Tibial nerve (tissue), 4 donors: Measurements from ENCODE around the gene SH2D3A. TPM values are rescaled to one million over a fixed set of nuclear protein-coding genes. Genes with fewer than 3 reads are reported as not detected.
"Not testable (repeated sequence)": the region's sequence is repeated elsewhere in the genome, so short reads cannot be mapped to it uniquely, and the experiment has no call there.

Experiments used
- DNase-seq, 2 donors: peaks; one replicate each; pipeline ENCODE4 v3.0.0-alpha.2; 2019; ENCODE audit warnings: low spot score in 2 of 2
- H3K27ac ChIP-seq, 4 donors: fragments of 200-600 bp; sonication (generic) in 3 of 4; one replicate each; pipeline ENCODE4 v1.5.1; 2017 to 2019; ENCODE audit warnings: mild to moderate bottlenecking in 1 of 4
- H3K27me3 ChIP-seq, 2 donors: fragments of 200-600 bp; sonication (generic) in 1 of 2; one replicate each; pipeline versions ENCODE4 v1.5.1 to v1.6.0; 2017 to 2019
- H3K36me3 ChIP-seq, 3 donors: fragments of 200-600 bp; sonication (generic); one replicate each; pipeline ENCODE4 v1.5.1; 2018 to 2019
- H3K4me1 ChIP-seq, 4 donors: fragments of 200-600 bp; sonication (generic) in 3 of 4; one replicate each; pipeline ENCODE4 v1.5.1; 2017 to 2019
- H3K4me3 ChIP-seq, 4 donors: fragments of 200-600 bp; sonication (generic) in 3 of 4; one replicate each; pipeline ENCODE4 v1.5.1; 2017 to 2019; ENCODE audit warnings: mild to moderate bottlenecking in 1 of 4, moderate library complexity in 1 of 4
- H3K9me3 ChIP-seq, 4 donors: fragments of 200-600 bp; sonication (generic) in 3 of 4; one replicate each; pipeline ENCODE4 v1.5.1; 2017 to 2019
- CTCF ChIP-seq, 5 experiments: fragments of 200-600 bp in 3 of 5; fragments of 450-650 bp in 2 of 5; sonication (generic) in 3 of 5; IDR thresholded peaks; one replicate each; pipeline ENCODE4 v1.5.1; 2016 to 2019; ENCODE audit warnings: antibody characterized with exemption in 5 of 5, mild to moderate bottlenecking in 3 of 5, moderate library complexity in 2 of 5
- EP300 ChIP-seq, 2 donors: sonication (generic); formaldehyde crosslinking; IDR thresholded peaks; one replicate each; pipeline ENCODE4 v1.6.1; 2017; ENCODE audit warnings: antibody characterized with exemption in 2 of 2, mild to moderate bottlenecking in 1 of 2
- POLR2A ChIP-seq, 2 donors: fragments of 450-650 bp; IDR thresholded peaks; one replicate each; pipeline ENCODE4 v1.6.1; 2017; ENCODE audit warnings: antibody characterized with exemption in 2 of 2, mild to moderate bottlenecking in 2 of 2, moderate library complexity in 2 of 2
- WGBS, 2 donors: methylation state at CpG; one replicate each; pipeline ENCODE4 v1.1.5; 2018; 5-methylcytosine and 5-hydroxymethylcytosine counted together
- total RNA-seq, 4 donors: library from RNA; depleted of rRNA; stranded (reverse); fragments of >200 nt; gene quantifications; one replicate each; pipeline ENCODE4 v1.1.0, GENCODE V29; 2016

Gene SH2D3A
- total RNA-seq, 4 donors from 2014 or later, result 0.39 to 4.2 (median 0.44) TPM; not detected in 1

GRCh38 chr19:6772866-6773322, 5.7 kb upstream of the SH2D3A start:
- 63 to 65% methylated on average over 12 to 14 of the region's 14 CpGs for WGBS, 2 donors
- no peak for DNase-seq
- Histone ChIP-seq H3K9me3 (peaks cover 0 to 4% (median 0%) of the 10 kb centered on the region in 4 donors), H3K27me3 (peaks cover 0 to 23% of the 10 kb centered on the region in 2 donors), H3K4me3 (peak overlapping the region; percentile 5 to 55 (median 37)), H3K27ac (peak overlapping the region in 2 of 4 donors; percentile 20 to 65), H3K36me3 (no peaks in the 10 kb centered on the region), H3K4me1 (peaks cover 0 to under 1% (median 0%) of the 10 kb centered on the region in 4 donors)
- no peak for TF ChIP-seq EP300 (IDR thresholded peaks at IDR 0.05)
- no peak for TF ChIP-seq CTCF (IDR thresholded peaks at IDR 0.05)
- no peak for TF ChIP-seq POLR2A (IDR thresholded peaks at IDR 0.05)

- peaks cover 0 to 4% (median 0%) of the 10 kb centered on the region in 4 donors for H3K9me3 ChIP-seq
- no peak for TF ChIP-seq CTCF (IDR thresholded peaks at IDR 0.05)
- TF ChIP-seq EP300 (IDR thresholded peaks at IDR 0.05), result no peak
- TF ChIP-seq POLR2A (IDR thresholded peaks at IDR 0.05), result no peak
- H3K27ac ChIP-seq, result peak within 1 kb of the TSS in 2 of 4 donors; percentile 20 to 65
Measured at GRCh38 chr19:6772028-6772865, 5.0 kb upstream of the SH2D3A start, which contains the start of gene VAV1. VAV1 (plus strand) TSS chr19:6772708; CDS start chr19:6772808, 100 bp downstream.

GRCh38 chr19:6771648-6772027, 4.4 kb upstream of the SH2D3A start:
- H3K9me3 ChIP-seq, DNase-seq, H3K4me3 ChIP-seq, H3K27ac ChIP-seq, H3K36me3 ChIP-seq: not testable (repeated sequence)
- Histone ChIP-seq H3K27me3 (peaks cover 0 to 35% of the 10 kb centered on the region in 2 donors), H3K4me1 (peaks cover 0 to 12% (median 0%) of the 10 kb centered on the region in 4 donors)
- WGBS, 2 donors, result 86 to 94% methylated on average over 7 of the region's 7 CpGs

More at GRCh38 chr19:6772028-6772865, 5.0 kb upstream of the SH2D3A start, which contains the start of gene VAV1:
- no peak for DNase-seq
- Histone ChIP-seq H3K4me1 (peaks cover 0 to 7% (median 0%) of the 10 kb centered on the region in 4 donors), H3K4me3 (peak within 1 kb of the TSS; percentile 5 to 55 (median 37)), H3K36me3 (no peaks in the 10 kb centered on the region), H3K27me3 (peaks cover 0 to 29% of the 10 kb centered on the region in 2 donors)
- WGBS, 2 donors, result 48 to 56% methylated on average over 14 to 17 of the region's 25 CpGs

- no peak for DNase-seq
- H3K9me3 ChIP-seq, result peaks cover 0 to 4% (median 0%) of the 10 kb centered on the region in 4 donors
- H3K36me3 ChIP-seq, result no peaks in the 10 kb centered on the region
- H3K4me1 ChIP-seq, result peaks cover 0 to 12% (median 3%) of the 10 kb centered on the region in 4 donors
- TF ChIP-seq CTCF (IDR thresholded peaks at IDR 0.05) (peak in 2 of 5 experiments; percentile 18 to 33), EP300 (IDR thresholded peaks at IDR 0.05) (no peak), POLR2A (IDR thresholded peaks at IDR 0.05) (no peak)
- peaks cover 0 to 54% of the 10 kb centered on the region in 2 donors for H3K27me3 ChIP-seq
- H3K27ac ChIP-seq, result no peak overlapping the region
- WGBS, 2 donors, result 58 to 61% methylated on average over 11 of the region's 11 CpGs
- no peak overlapping the region for H3K4me3 ChIP-seq
Measured at GRCh38 chr19:6769006-6769619, 1.9 kb upstream of the SH2D3A start.

GRCh38 chr19:6768236-6768785, 1.1 kb upstream of the SH2D3A start:
- peaks cover 0 to 54% of the 10 kb centered on the region in 2 donors for H3K27me3 ChIP-seq
- WGBS, 2 donors, result 59 to 71% methylated on average over 8 of the region's 8 CpGs
- TF ChIP-seq EP300 (IDR thresholded peaks at IDR 0.05) (no peak), CTCF (IDR thresholded peaks at IDR 0.05) (no peak), POLR2A (IDR thresholded peaks at IDR 0.05) (no peak)

More at GRCh38 chr19:6768236-6768785, 1.1 kb upstream of the SH2D3A start:
- DNase-seq, result no peak
- Histone ChIP-seq H3K36me3 (no peaks in the 10 kb centered on the region), H3K27ac (peak overlapping the region in 1 of 4 donors; percentile 73), H3K9me3 (peaks cover 0 to 4% (median 0%) of the 10 kb centered on the region in 4 donors), H3K4me3 (peak overlapping the region in 1 of 4 donors; percentile 43), H3K4me1 (peaks cover 0 to 12% (median 3%) of the 10 kb centered on the region in 4 donors)
